ACHN (cell line): Measurements from ENCODE around the gene TMSB10.

Experiments used
- DNase-seq: peaks from one replicate; pipeline ENCODE4 v3.0.0-alpha.2; 2015
- in situ Hi-C: cut with HindIII; loops from 2 replicates; pipeline ENCODE4 v1.10.0; 2017; ENCODE audit warnings: low sequenced_read_pairs, low pct_ligation_motif_present, low pct_unique_long_range_greater_than_20kb

Gene TMSB10

GRCh38 chr2:84878896-84879583, 26.4 kb upstream of the TMSB10 start:
- in situ Hi-C loops, result no loop called here
- no peak for DNase-seq

GRCh38 chr2:84879584-84880394, 25.7 kb upstream of the TMSB10 start:
- in situ Hi-C loops, result no loop called here
- no peak for DNase-seq

- DNase-seq, result no peak
- in situ Hi-C loops, result no loop called here
Measured at GRCh38 chr2:84880395-84880644, 25.1 kb upstream of the TMSB10 start.

DNA sequence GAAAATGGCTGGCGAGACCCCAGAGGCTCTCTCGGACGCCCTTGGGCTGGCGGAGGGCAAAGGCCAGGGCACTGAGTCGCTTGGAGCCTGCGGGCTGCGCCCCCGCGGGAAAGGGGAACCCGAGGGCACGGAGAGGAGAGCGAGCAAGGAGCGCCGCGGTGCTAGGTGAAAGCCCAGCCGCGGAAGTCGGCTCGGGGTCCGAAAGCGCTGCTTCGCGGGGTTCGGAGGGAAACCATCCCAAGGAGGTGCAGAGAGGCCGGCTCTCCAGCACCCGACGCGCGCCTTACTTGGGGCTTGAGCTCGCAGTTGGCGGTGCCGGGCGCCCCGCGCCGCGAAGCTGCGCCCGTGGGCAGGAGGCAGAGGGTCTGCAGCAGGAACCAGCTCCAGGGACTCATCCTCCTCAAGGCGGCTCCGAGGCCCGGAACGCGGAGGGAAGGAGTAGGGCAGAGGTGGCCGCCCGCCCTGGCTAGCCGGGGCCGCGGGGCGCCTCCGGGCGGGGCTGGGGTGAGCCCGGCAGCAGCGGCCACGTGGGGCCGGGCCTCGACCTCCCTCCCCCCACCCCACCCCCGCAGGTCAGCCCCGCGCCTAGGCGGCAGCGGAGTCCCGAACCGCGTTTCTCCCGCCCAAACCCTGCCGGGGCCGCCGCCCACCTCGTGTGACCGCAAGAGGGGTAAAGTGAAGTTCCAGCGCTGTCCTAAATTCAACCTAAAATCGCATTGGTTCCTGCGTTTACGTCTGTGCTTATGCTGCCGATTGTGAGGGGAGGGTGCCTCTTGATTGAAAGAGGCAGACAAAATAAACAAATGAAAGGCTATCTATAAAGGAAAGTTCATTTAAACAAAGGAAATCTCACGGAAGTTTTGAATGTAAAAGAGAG, 24.6 kb upstream of the TMSB10 start, which contains the start of gene TRABD2A:
TSS of gene TRABD2A (minus strand) at position 440 of the 877 bp plus-strand sequence. CDS start at position 395, 45 bp downstream.
- DNase-seq, result peak; percentile 30
- in situ Hi-C loops, result no loop called here

- DNase-seq, result peak; percentile 91
- in situ Hi-C loops, result no loop called here
Measured at GRCh38 chr2:84881581-84882413, 23.7 kb upstream of the TMSB10 start.

DNA sequence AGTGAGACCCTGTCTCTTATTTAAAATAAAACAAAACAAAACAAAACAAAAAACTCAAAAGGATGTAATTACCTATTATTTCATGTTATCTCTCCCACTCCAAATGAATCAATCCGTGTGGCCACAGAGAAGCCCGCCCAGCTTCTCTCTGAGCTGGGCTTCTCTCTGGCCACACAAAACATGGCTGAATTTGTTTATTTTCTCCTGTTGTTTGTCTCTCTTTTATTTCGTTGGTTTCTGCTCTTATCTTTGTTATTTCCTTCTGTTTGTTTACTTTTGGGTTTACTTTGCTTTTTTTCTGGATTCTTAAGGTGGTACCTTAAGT, 23.1 kb upstream of the TMSB10 start:
- in situ Hi-C loops, result no loop called here
- no peak for DNase-seq

GRCh38 chr2:84882775-84883550, 22.5 kb upstream of the TMSB10 start:
- in situ Hi-C loops, result no loop called here

GRCh38 chr2:84884449-84884848, 21.0 kb upstream of the TMSB10 start:
- in situ Hi-C loops, result no loop called here
- DNase-seq, result no peak

More at GRCh38 chr2:84882775-84883550, 22.5 kb upstream of the TMSB10 start:
- no peak for DNase-seq

- in situ Hi-C loops, result no loop called here
- no peak for DNase-seq
Measured at GRCh38 chr2:84885111-84885510, 20.3 kb upstream of the TMSB10 start.

DNA sequence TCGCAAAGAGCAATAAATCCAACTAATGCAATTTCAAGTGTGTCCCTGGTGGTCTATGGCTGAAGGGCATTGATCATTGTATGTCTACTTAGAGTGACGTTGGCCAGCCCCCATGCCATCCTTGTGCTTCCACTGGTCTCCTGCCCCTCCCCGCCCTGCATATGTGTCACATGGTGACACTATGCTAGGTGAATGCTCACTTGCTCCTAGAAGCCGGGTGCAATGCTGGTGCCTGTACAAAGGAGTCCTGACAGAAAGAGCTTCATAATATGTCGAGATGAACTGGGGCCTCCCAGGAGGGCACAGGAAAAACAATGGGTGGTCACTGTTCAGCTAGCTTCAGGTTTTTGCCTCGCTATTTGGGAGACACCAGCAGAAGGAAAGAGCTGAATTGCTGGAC, 18.7 kb upstream of the TMSB10 start:
- in situ Hi-C loops, result no loop called here

DNA sequence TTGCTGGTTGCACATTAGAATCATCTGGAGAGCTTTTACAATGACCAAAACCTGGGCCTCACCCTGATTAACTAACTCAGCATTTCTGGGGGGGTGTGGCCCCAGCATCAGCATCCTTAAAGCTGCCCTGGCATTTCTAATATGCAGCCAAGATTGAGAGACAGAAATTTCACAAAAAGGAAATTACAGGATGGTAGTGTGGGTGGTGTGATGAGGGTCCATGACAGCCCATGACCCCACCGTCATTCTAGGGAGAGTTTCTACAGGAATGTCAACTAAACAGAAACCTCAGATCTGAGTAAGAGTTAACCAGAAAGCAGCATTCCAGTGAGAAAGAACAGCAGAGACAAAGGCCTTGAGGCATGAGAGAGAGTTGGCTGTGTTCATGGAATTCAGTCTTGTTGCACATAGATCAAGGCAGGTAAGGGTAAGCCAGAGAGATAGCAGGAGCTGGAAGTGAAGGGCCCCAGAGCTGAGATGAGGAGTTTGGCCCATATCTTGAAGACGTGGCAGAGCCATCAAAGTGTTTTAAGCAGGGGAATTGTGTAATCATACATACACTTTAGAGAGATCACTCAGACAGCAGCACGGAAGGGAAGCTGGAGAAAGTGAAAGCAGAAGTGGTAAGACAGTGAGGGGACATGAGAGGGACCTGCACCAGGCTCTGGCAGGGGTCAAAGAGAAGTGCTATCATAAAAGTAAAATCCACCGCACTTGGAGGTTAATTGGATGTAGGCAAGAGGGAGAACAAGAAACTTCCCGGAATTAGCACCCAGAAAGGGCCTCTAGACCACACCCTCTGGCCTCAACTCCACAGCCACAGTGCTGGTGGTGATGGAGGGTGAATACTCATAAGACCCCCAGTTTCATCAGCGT, 16.8 kb upstream of the TMSB10 start:
- DNase-seq, result peak; percentile 22
- in situ Hi-C loops, result no loop called here

More for the DNA sequence above, 18.7 kb upstream of the TMSB10 start:
- DNase-seq, result no peak

GRCh38 chr2:84889332-84889731, 16.1 kb upstream of the TMSB10 start:
- no peak for DNase-seq
- in situ Hi-C loops, result no loop called here

DNA sequence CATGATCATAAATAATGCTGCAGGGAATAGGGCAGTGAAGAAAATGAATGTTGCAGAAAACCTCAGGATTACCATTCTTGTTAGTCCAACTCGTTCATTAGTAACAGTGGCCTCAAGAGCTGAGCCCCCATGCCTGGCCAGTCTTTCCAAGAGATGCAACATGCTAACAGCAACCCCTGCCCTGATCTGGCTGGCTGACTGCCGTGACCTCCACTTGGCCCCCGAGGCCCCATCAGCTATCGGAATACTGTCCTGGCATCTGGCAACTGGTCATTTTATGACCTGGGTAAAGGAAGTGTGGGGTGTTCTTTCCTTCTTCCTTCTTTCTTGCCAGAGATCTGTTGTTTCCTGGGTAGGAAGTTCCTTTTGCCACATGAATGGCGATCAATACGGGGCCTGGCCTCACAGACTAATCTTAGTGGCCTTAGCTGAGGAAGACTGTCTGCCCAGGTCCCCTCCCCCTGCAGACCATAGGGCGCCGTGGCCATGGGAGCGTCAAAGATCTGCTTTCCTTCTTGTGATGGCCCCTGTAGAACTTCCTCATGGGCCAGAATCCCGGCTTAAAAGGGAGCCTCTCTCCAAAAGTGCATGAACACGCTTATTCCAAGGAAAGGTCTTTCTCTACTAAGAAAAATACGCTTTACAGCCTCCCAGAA, 14.0 kb upstream of the TMSB10 start:
- in situ Hi-C loops, result no loop called here

DNA sequence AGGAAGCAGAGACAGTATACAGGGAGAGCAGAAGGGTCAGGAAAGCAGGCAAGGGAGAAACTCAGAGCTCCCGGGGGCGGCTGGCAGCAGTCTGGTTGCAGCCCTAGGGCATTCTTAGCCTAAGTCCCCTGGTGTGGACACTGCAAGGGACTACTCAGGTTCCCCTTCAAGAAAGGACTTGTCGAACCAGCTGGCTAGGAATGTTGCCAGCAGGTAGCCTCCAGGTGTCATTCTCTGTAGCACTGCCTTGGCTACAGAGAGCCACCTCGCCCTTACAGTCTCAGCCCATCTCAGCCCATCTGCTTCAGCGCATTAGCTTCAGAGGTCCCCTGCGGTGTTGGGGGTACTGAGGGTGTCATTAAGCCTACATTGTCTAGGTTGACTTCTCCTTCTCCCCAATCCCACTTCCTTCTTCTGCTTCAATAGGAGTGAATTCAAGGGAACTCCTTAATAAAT, 11.3 kb upstream of the TMSB10 start:
- in situ Hi-C loops, result no loop called here

More for the DNA sequence above, 14.0 kb upstream of the TMSB10 start:
- DNase-seq, result no peak

GRCh38 chr2:84894758-84895520, 10.5 kb upstream of the TMSB10 start:
- DNase-seq, result peak; percentile 32
- in situ Hi-C loops, result no loop called here

More for the DNA sequence above, 11.3 kb upstream of the TMSB10 start:
- no peak for DNase-seq

GRCh38 chr2:84896567-84896966, 8.9 kb upstream of the TMSB10 start:
- in situ Hi-C loops, result no loop called here
- no peak for DNase-seq
